ENCODE measurements around the gene ZNF100. TPM values are rescaled to one million over a fixed set of nuclear protein-coding genes. Genes with fewer than 3 reads are reported as not detected.
"Not testable (repeated sequence)": the region's sequence is repeated elsewhere in the genome, so short reads cannot be mapped to it uniquely, and the experiment has no call there.

ZNF100 gene
- polyA plus RNA-seq, 1 donor from 2014 or later = 7.9 TPM

- no peaks in the 10 kb centered on the region for H3K27me3 ChIP-seq (ENCODE audit: insufficient read depth, low read depth, low read length)
- H3K27ac ChIP-seq (ENCODE audit: low read length) = no peak overlapping the region
- H4K20me1 ChIP-seq (ENCODE audit: insufficient read depth) = no peaks in the 10 kb centered on the region
- TF ChIP-seq REST (IDR thresholded peaks at IDR 0.05; ENCODE audit: borderline replicate concordance) = no peak
- no peak for TF ChIP-seq EZH2 (IDR thresholded peaks at IDR 0.05; ENCODE audit: borderline replicate concordance, insufficient read depth, low read length, poor library complexity, severe bottlenecking)
- no peak for TF ChIP-seq MXI1 (conservative IDR thresholded peaks at IDR 0.05; ENCODE audit: poor library complexity, severe bottlenecking)
- TF ChIP-seq SMC3 (conservative IDR thresholded peaks at IDR 0.05; ENCODE audit: poor library complexity) = no peak
- TF ChIP-seq RAD21 (conservative IDR thresholded peaks at IDR 0.05) = no peak
- TF ChIP-seq TAF1 (IDR thresholded peaks at IDR 0.05; ENCODE audit: low read depth) = no peak
- TF ChIP-seq EP300 (conservative IDR thresholded peaks at IDR 0.05; ENCODE audit: poor library complexity, severe bottlenecking) = no peak
- no peak for TF ChIP-seq CTCF (IDR thresholded peaks at IDR 0.05; ENCODE audit: poor library complexity, severe bottlenecking)
- no peak for TF ChIP-seq POLR2AphosphoS5 (IDR thresholded peaks at IDR 0.05)
- H3K9me3 ChIP-seq (ENCODE audit: low read length) = no peaks in the 10 kb centered on the region
- no peaks in the 10 kb centered on the region for H3F3A ChIP-seq (ENCODE audit: insufficient read depth, low read length, poor library complexity, severe bottlenecking)
- no peak overlapping the region for H3K9ac ChIP-seq (ENCODE audit: low read length)
- no peak overlapping the region for H2AFZ ChIP-seq (ENCODE audit: low read depth, low read length)
- no peaks in the 10 kb centered on the region for H3K79me2 ChIP-seq (replicated peaks; ENCODE audit: insufficient read depth, low read length)
- no peaks in the 10 kb centered on the region for H3K9me2 ChIP-seq (ENCODE audit: insufficient read depth, low read length)
- H3K36me3 ChIP-seq (ENCODE audit: insufficient read depth, low read length) = no peaks in the 10 kb centered on the region
- H3K4me3 ChIP-seq (ENCODE audit: low read length) = no peak overlapping the region
- no peak overlapping the region for H3K4me2 ChIP-seq (ENCODE audit: low read length)
Measured at GRCh38 chr19:21709464-21709863, 57.9 kb downstream of the ZNF100 start.

- not testable (repeated sequence) for H2AFZ ChIP-seq (ENCODE audit: low read depth, low read length); H3K36me3 ChIP-seq (ENCODE audit: insufficient read depth, low read length); H3K27ac ChIP-seq (ENCODE audit: low read length); H4K20me1 ChIP-seq (ENCODE audit: insufficient read depth); H3K9ac ChIP-seq (ENCODE audit: low read length); H3K27me3 ChIP-seq (ENCODE audit: insufficient read depth, low read depth, low read length); H3K4me3 ChIP-seq (ENCODE audit: low read length); H3K79me2 ChIP-seq (replicated peaks; ENCODE audit: insufficient read depth, low read length); H3F3A ChIP-seq (ENCODE audit: insufficient read depth, low read length, poor library complexity, severe bottlenecking); H3K4me2 ChIP-seq (ENCODE audit: low read length); H3K9me2 ChIP-seq (ENCODE audit: insufficient read depth, low read length); H3K9me3 ChIP-seq (ENCODE audit: low read length)
Measured at GRCh38 chr19:21707878-21708277, 59.5 kb downstream of the ZNF100 start.

- no peak overlapping the region for H3K4me3 ChIP-seq (ENCODE audit: low read length)
Measured at GRCh38 chr19:21707065-21707464, 60.3 kb downstream of the ZNF100 start.

More at GRCh38 chr19:21707065-21707464, 60.3 kb downstream of the ZNF100 start:
- H4K20me1 ChIP-seq (ENCODE audit: insufficient read depth) = no peaks in the 10 kb centered on the region
- no peak overlapping the region for H2AFZ ChIP-seq (ENCODE audit: low read depth, low read length)
- no peak for TF ChIP-seq RAD21 (conservative IDR thresholded peaks at IDR 0.05)
- no peak for TF ChIP-seq EZH2 (IDR thresholded peaks at IDR 0.05; ENCODE audit: borderline replicate concordance, insufficient read depth, low read length, poor library complexity, severe bottlenecking)
- no peak for TF ChIP-seq POLR2AphosphoS5 (IDR thresholded peaks at IDR 0.05)
- TF ChIP-seq MXI1 (conservative IDR thresholded peaks at IDR 0.05; ENCODE audit: poor library complexity, severe bottlenecking) = no peak
- no peak for TF ChIP-seq SMC3 (conservative IDR thresholded peaks at IDR 0.05; ENCODE audit: poor library complexity)
- TF ChIP-seq CTCF (IDR thresholded peaks at IDR 0.05; ENCODE audit: poor library complexity, severe bottlenecking) = no peak
- no peak for TF ChIP-seq EP300 (conservative IDR thresholded peaks at IDR 0.05; ENCODE audit: poor library complexity, severe bottlenecking)
- no peak for TF ChIP-seq TAF1 (IDR thresholded peaks at IDR 0.05; ENCODE audit: low read depth)
- TF ChIP-seq REST (IDR thresholded peaks at IDR 0.05; ENCODE audit: borderline replicate concordance) = no peak
- H3K27me3 ChIP-seq (ENCODE audit: insufficient read depth, low read depth, low read length) = no peaks in the 10 kb centered on the region
- no peaks in the 10 kb centered on the region for H3K36me3 ChIP-seq (ENCODE audit: insufficient read depth, low read length)
- H3K9me3 ChIP-seq (ENCODE audit: low read length) = no peaks in the 10 kb centered on the region
- no peaks in the 10 kb centered on the region for H3K9me2 ChIP-seq (ENCODE audit: insufficient read depth, low read length)
- no peak overlapping the region for H3K27ac ChIP-seq (ENCODE audit: low read length)
- H3F3A ChIP-seq (ENCODE audit: insufficient read depth, low read length, poor library complexity, severe bottlenecking) = no peaks in the 10 kb centered on the region
- H3K79me2 ChIP-seq (replicated peaks; ENCODE audit: insufficient read depth, low read length) = no peaks in the 10 kb centered on the region
- no peak overlapping the region for H3K4me2 ChIP-seq (ENCODE audit: low read length)
- no peak overlapping the region for H3K9ac ChIP-seq (ENCODE audit: low read length)

All from neural cell (in vitro differentiated cells).